Heart left ventricle (tissue), 13 donors: ENCODE measurements around the gene MC1R.

ENCODE experiments used
- CTCF ChIP-seq, 12 donors: fragments of 200-600 bp; sonication (generic) in 4 of 12; IDR thresholded peaks; one replicate each; pipeline versions ENCODE4 v1.5.0 to v1.8.0; 2018 to 2022; ENCODE audit warnings: antibody characterized with exemption in 12 of 12, mild to moderate bottlenecking in 5 of 12
- POLR2A ChIP-seq, 2 donors: fragments of 450-650 bp; IDR thresholded peaks; one replicate each; pipeline ENCODE4 v1.6.1; 2017; ENCODE audit warnings: antibody characterized with exemption in 2 of 2, mild to moderate bottlenecking in 2 of 2, moderate library complexity in 2 of 2
- donor health status: ischemic (EF 13 %, LVEDD 7.1; RV severe dilation, severe dysfunction).
- donor health status: DM: no; HTN: yes; CAD: no.
- donor health status: DM: no; HTN: no; CAD: no.
- donor health status: ischemic (EF 25% LVEDD 6.9; RV normal size, moderate dysfunction).
- donor health status: ischemic (EF 25% LVEDD 5.7; RV mildly dilated, moderate dysfunction).
- donor health status: ischemic (EF 35%, LVEDD 5.7; RV mildly dilated, moderate dysfunction).
- donor health status: nonischemic (EF 11% LVEDD 7.7; RV severe dilation, severe dysfunction).
- donor health status: DM: yes; HTN: yes; CAD: no.
- donor health status: PGD.
- donor health status: ischemic (EF 29% LVEDD 5.4; RV normal size, mild dysfunction).
- donor health status: nonischemic (EF 23%, LVEDD 6.1; RV moderate dilation, normal function).

GRCh38 chr16:89931305-89931896, 12.7 kb downstream of the MC1R start:
- no peak for TF ChIP-seq CTCF (IDR thresholded peaks at IDR 0.05)
- no peak for TF ChIP-seq POLR2A (IDR thresholded peaks at IDR 0.05)
